Liver (tissue), 9 donors: ENCODE measurements around the gene SKA1. TPM values are rescaled to one million over a fixed set of nuclear protein-coding genes. Genes with fewer than 3 reads are reported as not detected.

ENCODE experiments used
- DNase-seq: peaks from one replicate; pipeline ENCODE4 v3.0.0-alpha.2; 2017; ENCODE audit warnings: low spot score
- H3K27ac ChIP-seq, 2 donors: one replicate each; pipeline ENCODE4 v1.7.0; 2013; ENCODE audit warnings: inconsistent platforms in 2 of 2, low read length in 2 of 2, control low read depth in 1 of 2, low read depth in 1 of 2, mild to moderate bottlenecking in 1 of 2
- H3K27me3 ChIP-seq, 4 donors: one replicate each; pipeline versions ENCODE4 v1.6.1 to v1.7.0; 2013; ENCODE audit warnings: low read length in 3 of 4, inconsistent platforms in 1 of 4, mild to moderate bottlenecking in 1 of 4, moderate library complexity in 1 of 4; ENCODE audit not compliant: control insufficient read depth in 4 of 4, insufficient read depth in 4 of 4
- H3K36me3 ChIP-seq, 4 donors: one replicate each; pipeline versions ENCODE4 v1.6.1 to v1.7.0; 2013; ENCODE audit warnings: low read length in 3 of 4, mild to moderate bottlenecking in 3 of 4, low read depth in 1 of 4, moderate library complexity in 1 of 4; ENCODE audit not compliant: control insufficient read depth in 4 of 4, insufficient read depth in 3 of 4
- H3K4me1 ChIP-seq, 4 donors: one replicate each; pipeline versions ENCODE4 v1.6.1 to v1.7.0; 2013; ENCODE audit warnings: low read length in 3 of 4, mild to moderate bottlenecking in 3 of 4, moderate library complexity in 1 of 4; ENCODE audit not compliant: control insufficient read depth in 4 of 4, insufficient read depth in 4 of 4
- H3K4me3 ChIP-seq, 3 donors: one replicate each; pipeline versions ENCODE4 v1.6.1 to v1.7.0; 2013; ENCODE audit warnings: low read length in 3 of 3, control low read depth in 1 of 3, low read depth in 1 of 3, mild to moderate bottlenecking in 1 of 3
- H3K9ac ChIP-seq, 2 donors: one replicate each; pipeline ENCODE4 v1.7.0; 2013; ENCODE audit warnings: low read length in 2 of 2, mild to moderate bottlenecking in 2 of 2, moderate library complexity in 2 of 2, control low read depth in 1 of 2, low read depth in 1 of 2
- H3K9me3 ChIP-seq, 4 donors: one replicate each; pipeline versions ENCODE4 v1.6.1 to v1.7.0; 2013; ENCODE audit warnings: low read length in 3 of 4; ENCODE audit not compliant: control insufficient read depth in 4 of 4
- ATF3 ChIP-seq: IDR thresholded peaks from 2 replicates; pipeline ENCODE4 v1.6.1; 2016; ENCODE audit warnings: antibody characterized with exemption
- CTCF ChIP-seq: fragments of 150-350 bp; IDR thresholded peaks from 2 replicates; pipeline ENCODE4 v1.5.1; 2017; ENCODE audit warnings: improper control_type of control experiment, low read depth, low read length; ENCODE audit not compliant: missing input control
- EGR1 ChIP-seq, 2 donors: IDR thresholded peaks; 2 replicates each; pipeline ENCODE4 v1.6.1; 2016 to 2018; ENCODE audit warnings: antibody characterized with exemption in 2 of 2, low read depth in 2 of 2
- FOXA1 ChIP-seq: IDR thresholded peaks from 2 replicates; pipeline ENCODE4 v1.6.1; 2016; ENCODE audit warnings: antibody characterized with exemption
- FOXA2 ChIP-seq: IDR thresholded peaks from 2 replicates; pipeline ENCODE4 v1.6.1; 2016; ENCODE audit warnings: antibody characterized with exemption
- GABPA ChIP-seq, 2 donors: IDR thresholded peaks in 1 of 2; conservative IDR thresholded peaks in 1 of 2; 2 replicates each; pipeline ENCODE4 v1.6.1; 2016; ENCODE audit warnings: antibody characterized with exemption in 2 of 2, mild to moderate bottlenecking in 1 of 2, moderate library complexity in 1 of 2
- HNF4A ChIP-seq, 2 donors: conservative IDR thresholded peaks; 2 replicates each; pipeline ENCODE4 v1.6.1; 2016; ENCODE audit warnings: antibody characterized with exemption in 2 of 2, mild to moderate bottlenecking in 2 of 2
- HNF4G ChIP-seq: IDR thresholded peaks from 2 replicates; pipeline ENCODE4 v1.6.1; 2016; ENCODE audit warnings: antibody characterized with exemption
- JUND ChIP-seq, 2 donors: IDR thresholded peaks; 2 replicates each; pipeline ENCODE4 v1.6.1; 2016; ENCODE audit warnings: antibody characterized with exemption in 2 of 2
- MAX ChIP-seq: IDR thresholded peaks from 2 replicates; pipeline ENCODE4 v1.6.1; 2016; ENCODE audit warnings: antibody characterized with exemption
- NR2F2 ChIP-seq: IDR thresholded peaks from 2 replicates; pipeline ENCODE4 v1.6.1; 2016; ENCODE audit warnings: antibody characterized with exemption
- RAD21 ChIP-seq, 2 donors: IDR thresholded peaks; 2 replicates each; pipeline ENCODE4 v1.6.1; 2016; ENCODE audit warnings: antibody characterized with exemption in 2 of 2, mild to moderate bottlenecking in 2 of 2
- REST ChIP-seq: IDR thresholded peaks from 2 replicates; pipeline ENCODE4 v1.6.1; 2016; ENCODE audit warnings: antibody characterized with exemption, mild to moderate bottlenecking
- RXRA ChIP-seq, 2 donors: IDR thresholded peaks; 2 replicates each; pipeline ENCODE4 v1.6.1; 2017 to 2018; ENCODE audit warnings: antibody characterized with exemption in 2 of 2, mild to moderate bottlenecking in 1 of 2
- SP1 ChIP-seq: IDR thresholded peaks from 2 replicates; pipeline ENCODE4 v1.6.1; 2018; ENCODE audit warnings: antibody characterized with exemption, mild to moderate bottlenecking
- TAF1 ChIP-seq: conservative IDR thresholded peaks from 2 replicates; pipeline ENCODE4 v1.6.1; 2016; ENCODE audit warnings: antibody characterized with exemption, mild to moderate bottlenecking
- YY1 ChIP-seq: IDR thresholded peaks from 2 replicates; pipeline ENCODE4 v1.6.1; 2016; ENCODE audit warnings: antibody characterized with exemption, mild to moderate bottlenecking
- ZBTB33 ChIP-seq: IDR thresholded peaks from 2 replicates; pipeline ENCODE4 v1.6.1; 2016; ENCODE audit warnings: antibody characterized with exemption
- WGBS: extraction: QIAGEN DNeasy Blood & Tissue Kit; methylation state at CpG from one replicate; pipeline ENCODE4 v1.1.7; 2013; 5-methylcytosine and 5-hydroxymethylcytosine counted together
- polyA plus RNA-seq, 2 donors: library from polyadenylated mRNA; stranded (reverse) in 1 of 2; unstranded in 1 of 2; fragments of 200-250 nt in 1 of 2; fragments of >200 nt in 1 of 2; fragmentation: Nextera tagmentation in 1 of 2; extraction: Ambion mirVana in 1 of 2; gene quantifications; one replicate each; pipeline versions ENCODE4 v1.2.1 to v1.2.3, GENCODE V29; 2013 to 2015
- total RNA-seq, 2 donors: library from RNA; depleted of rRNA; stranded (reverse); fragments of >200 nt; gene quantifications; one replicate each; pipeline ENCODE4 v1.2.3, GENCODE V29; 2014
- donor health status: healthy.
- donor health status: healthy.
- donor health status: healthy.
- donor health status: healthy.
- donor health status: healthy.

Gene SKA1
- total and polyA plus RNA-seq, 4 donors = 0.08 to 18.7 (median 0.52) TPM

GRCh38 chr18:50340078-50340477, 34.8 kb upstream of the SKA1 start:
- WGBS = 92% methylated on average over 24 of the region's 24 CpGs
- H3K4me1 ChIP-seq = no peaks in the 10 kb centered on the region
- no peak overlapping the region for H3K27ac ChIP-seq
- H3K36me3 ChIP-seq = no peaks in the 10 kb centered on the region
- DNase-seq = no peak
- H3K4me3 ChIP-seq = no peak overlapping the region
- H3K9ac ChIP-seq = no peak overlapping the region
- no peaks in the 10 kb centered on the region for H3K9me3 ChIP-seq
- H3K27me3 ChIP-seq = no peaks in the 10 kb centered on the region
- TF ChIP-seq GABPA (IDR thresholded peaks at IDR 0.05 in 1 of 2, conservative IDR thresholded peaks at IDR 0.05 in 1 of 2) = no peak
- no peak for TF ChIP-seq MAX
- no peak for TF ChIP-seq TAF1
- no peak for TF ChIP-seq ZBTB33
- TF ChIP-seq SP1 = no peak

- no peak overlapping the region for H3K4me3 ChIP-seq
- TF ChIP-seq EGR1 (IDR thresholded peaks at IDR 0.05; ENCODE audit: low read depth in 2 of 2) = no peak
- no peak for TF ChIP-seq ATF3
- TF ChIP-seq TAF1 = no peak
- no peak for TF ChIP-seq RXRA (IDR thresholded peaks at IDR 0.05)
- TF ChIP-seq JUND (IDR thresholded peaks at IDR 0.05) = no peak
- TF ChIP-seq REST = no peak
- no peak for TF ChIP-seq NR2F2
- no peak for TF ChIP-seq HNF4A (conservative IDR thresholded peaks at IDR 0.05)
- TF ChIP-seq FOXA1 = no peak
- TF ChIP-seq CTCF = no peak
- no peak for TF ChIP-seq RAD21 (IDR thresholded peaks at IDR 0.05)
- TF ChIP-seq GABPA (IDR thresholded peaks at IDR 0.05 in 1 of 2, conservative IDR thresholded peaks at IDR 0.05 in 1 of 2) = no peak
- TF ChIP-seq MAX = no peak
- TF ChIP-seq HNF4G = no peak
- TF ChIP-seq SP1 = no peak
- TF ChIP-seq YY1 = no peak
- no peak for TF ChIP-seq FOXA2
- H3K9ac ChIP-seq = no peak overlapping the region
- H3K4me1 ChIP-seq = no peaks in the 10 kb centered on the region
- H3K27me3 ChIP-seq = no peaks in the 10 kb centered on the region
- H3K9me3 ChIP-seq = no peaks in the 10 kb centered on the region
- H3K36me3 ChIP-seq = no peaks in the 10 kb centered on the region
- no peak overlapping the region for H3K27ac ChIP-seq
- 82% methylated on average over 2 of the region's 2 CpGs for WGBS
- DNase-seq = no peak
Observed at GRCh38 chr18:50341443-50341842, 33.4 kb upstream of the SKA1 start.
